IMR-90 (cell line): ENCODE measurements around the gene SRCIN1. TPM values are rescaled to one million over a fixed set of nuclear protein-coding genes. Genes with fewer than 3 reads are reported as not detected.

Experiments used
- ATAC-seq: fragments of 200-7000 bp; cut with Tn5 transposase; 2 replicates; pipeline ENCODE4 v1.9.1; 2020; ENCODE audit warnings: low read depth, mild to moderate bottlenecking, moderate library complexity
- BruUV-seq: library from RNA; stranded (reverse); fragments of 400-500 nt; replicated peaks from 2 replicates; lab custom pipeline; 2021; lab: Mats Ljungman, UMichigan
- CTCF ChIA-PET: fragments of 300-600 bp; formaldehyde crosslinking; extraction: SDS; loops from one replicate; lab custom pipeline; 2021; ENCODE audit warnings: antibody characterized with exemption; lab: Yijun Ruan, JAX
- POLR2A ChIA-PET: fragments of 300-600 bp; sonication (Branson Sonifier 250); formaldehyde crosslinking; loops from one replicate; lab custom pipeline; 2022; ENCODE audit warnings: antibody characterized with exemption; ENCODE audit not compliant: unreplicated experiment; lab: Charles Lee
- DNase-seq: peaks from one replicate; pipeline ENCODE4 v3.0.0; 2013
- H2AFZ ChIP-seq: replicated peaks from 2 replicates; pipeline ENCODE3; 2013; ENCODE audit warnings: low read length, mild to moderate bottlenecking; ENCODE audit not compliant: poor library complexity
- H2AK5ac ChIP-seq: 2 replicates; pipeline ENCODE4 v1.6.1; 2013; ENCODE audit warnings: low read depth, low read length, inconsistent platforms
- H2AK9ac ChIP-seq: replicated peaks from 2 replicates; pipeline ENCODE3; 2013; ENCODE audit warnings: mild to moderate bottlenecking, low read depth, low read length, moderate library complexity; ENCODE audit not compliant: poor library complexity
- H2BK120ac ChIP-seq: 2 replicates; pipeline ENCODE4 v1.6.1; 2013; ENCODE audit warnings: low read depth, low read length, inconsistent platforms
- H2BK15ac ChIP-seq: 3 replicates; pipeline ENCODE4 v1.6.1; 2013; ENCODE audit warnings: low read depth, low read length, inconsistent platforms
- H2BK20ac ChIP-seq: 2 replicates; pipeline ENCODE4 v1.6.1; 2013; ENCODE audit warnings: low read depth, mild to moderate bottlenecking, inconsistent platforms, low read length, moderate library complexity
- H2BK5ac ChIP-seq: 2 replicates; pipeline ENCODE4 v1.6.1; 2013; ENCODE audit warnings: mild to moderate bottlenecking, low read depth, low read length, inconsistent platforms; ENCODE audit not compliant: poor library complexity, severe bottlenecking
- H3K14ac ChIP-seq: replicated peaks from 2 replicates; pipeline ENCODE4 v1.6.1; 2013; ENCODE audit warnings: low read depth, low read length, inconsistent platforms
- H3K18ac ChIP-seq: 2 replicates; pipeline ENCODE4 v1.6.1; 2013; ENCODE audit warnings: low read depth, low read length, control low read depth
- H3K23ac ChIP-seq: 2 replicates; pipeline ENCODE4 v1.6.1; 2013; ENCODE audit warnings: low read depth, low read length, inconsistent platforms
- H3K27ac ChIP-seq: 2 replicates; pipeline ENCODE4 v1.5.1; 2013; ENCODE audit warnings: mild to moderate bottlenecking, control low read depth, low read length; ENCODE audit not compliant: insufficient read depth
- H3K27me3 ChIP-seq: 2 replicates; pipeline ENCODE4 v1.6.1; 2013; ENCODE audit warnings: low read length; ENCODE audit not compliant: control insufficient read depth, insufficient read depth
- H3K36me3 ChIP-seq: 2 replicates; pipeline ENCODE4 v1.6.1; 2013; ENCODE audit warnings: low read length, mixed read lengths; ENCODE audit not compliant: control insufficient read depth, insufficient read depth
- H3K4ac ChIP-seq: 2 replicates; pipeline ENCODE4 v1.6.1; 2013; ENCODE audit warnings: low read depth, low read length, inconsistent platforms
- H3K4me1 ChIP-seq: 2 replicates; pipeline ENCODE4 v1.6.1; 2013; ENCODE audit warnings: low read length, mixed read lengths; ENCODE audit not compliant: control insufficient read depth, insufficient read depth
- H3K4me2 ChIP-seq: 2 replicates; pipeline ENCODE4 v1.6.1; 2013; ENCODE audit warnings: low read depth, mild to moderate bottlenecking, control low read depth, low read length, moderate library complexity
- H3K4me3 ChIP-seq: 2 replicates; pipeline ENCODE4 v1.5.1; 2013; ENCODE audit warnings: low read depth, mild to moderate bottlenecking, control low read depth, low read length, moderate library complexity; ENCODE audit not compliant: insufficient read depth
- H3K56ac ChIP-seq: 2 replicates; pipeline ENCODE4 v1.6.1; 2013; ENCODE audit warnings: low read length, inconsistent platforms; ENCODE audit not compliant: insufficient read depth; ENCODE audit errors: extremely low read depth
- H3K79me1 ChIP-seq, 2 experiments: 2 replicates each; pipeline ENCODE4 v1.6.1; 2013; ENCODE audit warnings: low read length in 2 of 2, inconsistent platforms in 1 of 2, low read depth in 1 of 2
- H3K9ac ChIP-seq: 2 replicates; pipeline ENCODE4 v1.6.1; 2013; ENCODE audit warnings: low read depth, low read length, control low read depth
- H3K9me1 ChIP-seq: 2 replicates; pipeline ENCODE4 v1.6.1; 2013; ENCODE audit warnings: low read length, inconsistent platforms; ENCODE audit not compliant: insufficient read depth
- H3K9me3 ChIP-seq: 2 replicates; pipeline ENCODE4 v1.6.1; 2013; ENCODE audit warnings: low read length; ENCODE audit not compliant: control insufficient read depth, insufficient read depth
- H4K20me1 ChIP-seq: 2 replicates; pipeline ENCODE4 v1.6.1; 2013; ENCODE audit warnings: low read length, inconsistent platforms; ENCODE audit not compliant: insufficient read depth
- H4K5ac ChIP-seq: 2 replicates; pipeline ENCODE4 v1.6.1; 2013; ENCODE audit warnings: mild to moderate bottlenecking, low read depth, low read length, control low read depth
- H4K8ac ChIP-seq, 2 experiments: 2 replicates each; pipeline ENCODE4 v1.6.1; 2013; ENCODE audit warnings: low read depth in 2 of 2, low read length in 2 of 2, control low read depth in 1 of 2, inconsistent platforms in 1 of 2
- H4K91ac ChIP-seq: 2 replicates; pipeline ENCODE4 v1.6.1; 2013; ENCODE audit warnings: low read depth, low read length, inconsistent platforms; ENCODE audit not compliant: insufficient read depth
- CEBPB ChIP-seq: IDR thresholded peaks from 2 replicates; pipeline ENCODE4 v1.6.1; 2012; ENCODE audit warnings: low read depth, low read length, improper control_type of control experiment
- MAFK ChIP-seq: IDR thresholded peaks from 2 replicates; pipeline ENCODE4 v1.6.1; 2012; ENCODE audit warnings: low read depth, low read length, improper control_type of control experiment
- MXI1 ChIP-seq: IDR thresholded peaks from 2 replicates; pipeline ENCODE4 v1.6.1; 2012; ENCODE audit warnings: low read depth, mild to moderate bottlenecking, low read length, moderate library complexity, borderline replicate concordance
- NFE2L2 ChIP-seq: fragments of 150-350 bp; IDR thresholded peaks from 2 replicates; pipeline ENCODE4 v1.6.1; 2016; ENCODE audit warnings: low read depth, mild to moderate bottlenecking, low read length
- USF2 ChIP-seq: fragments of 150-350 bp; IDR thresholded peaks from 2 replicates; pipeline ENCODE4 v1.6.1; 2017; ENCODE audit warnings: mild to moderate bottlenecking, antibody characterized with exemption, low read length, low read depth
- WGBS, 2 experiments: methylation state at CpG; one replicate each; pipeline versions ENCODE4 v1.1.5 to v1.1.7; 2013; ENCODE audit warnings: missing lambda C conversion rate in 2 of 2; ENCODE audit not compliant: insufficient read length in 1 of 2; ENCODE audit errors: extremely low coverage in 2 of 2; 5-methylcytosine and 5-hydroxymethylcytosine counted together
- dilution Hi-C: fragments of 300-500 bp; cut with HindIII; formaldehyde crosslinking; loops from one replicate; pipeline ENCODE4 v1.14.3; 2018; ENCODE audit warnings: low sequenced_read_pairs; ENCODE audit not compliant: unreplicated experiment
- in situ Hi-C: fragments of 300-500 bp; cut with MboI; formaldehyde crosslinking; loops from 3 replicates; pipeline ENCODE4 v1.14.3; 2019; ENCODE audit warnings: low sequenced_read_pairs, inconsistent platforms, mixed read lengths
- intact Hi-C: fragments of 100-400 bp; cut with micrococcal nuclease; formaldehyde crosslinking; loops from 2 replicates; pipeline ENCODE4 v1.10.0; 2022
- polyA plus RNA-seq, 3 experiments: library from polyadenylated mRNA; depleted of rRNA; stranded (reverse); fragments of >200 nt; gene quantifications; 2 replicates each; pipeline ENCODE4 v1.2.3, GENCODE V29; 2012; ENCODE audit warnings: low replicate concordance in 1 of 3
- total RNA-seq: library from RNA; depleted of rRNA; stranded (reverse); fragments of >200 nt; gene quantifications from 2 replicates; pipeline ENCODE4 v1.2.3, GENCODE V29; 2012

Gene SRCIN1
- total and polyA plus RNA-seq, 2 of the 4 experiments (the other 2 are of a cell fraction), result not detected

- H4K91ac ChIP-seq, result no peak overlapping the region
- H2BK20ac ChIP-seq, result no peak overlapping the region
- in situ Hi-C loops, result no loop called here
- TF ChIP-seq MXI1 (no peak), USF2 (no peak), CEBPB (no peak), NFE2L2 (no peak), MAFK (no peak)
- no peak overlapping the region for H2AK5ac ChIP-seq
- H3K4me3 ChIP-seq, result no peak overlapping the region
- H3K27me3 ChIP-seq, result peaks cover 94% of the 10 kb centered on the region
- H2BK5ac ChIP-seq, result no peak overlapping the region
- WGBS, 2 experiments, result 59% methylated on average over 7 of the region's 10 CpGs; no CpG with 5 or more reads in 1 of the 2 experiments
- no peak overlapping the region for H3K14ac ChIP-seq
- BruUV-seq, result no TSS peak
- dilution Hi-C loops, result no loop called here
- no peaks in the 10 kb centered on the region for H3K9me3 ChIP-seq
- H3K23ac ChIP-seq, result no peak overlapping the region
- POLR2A ChIA-PET, result no interaction called here
- no peaks in the 10 kb centered on the region for H3K79me1 ChIP-seq
- H2BK15ac ChIP-seq, result no peak overlapping the region
- H3K9ac ChIP-seq, result no peak overlapping the region
- H3K9me1 ChIP-seq, result no peaks in the 10 kb centered on the region
- no peak overlapping the region for H3K4me2 ChIP-seq
- H2AFZ ChIP-seq, result no peak overlapping the region
- H2BK120ac ChIP-seq, result no peak overlapping the region
- H3K18ac ChIP-seq, result no peak overlapping the region
- H4K8ac ChIP-seq, result no peak overlapping the region
- H3K56ac ChIP-seq, result no peak overlapping the region
- no peaks in the 10 kb centered on the region for H3K4me1 ChIP-seq
- DNase-seq (no peak), ATAC-seq (no peak)
- H2AK9ac ChIP-seq, result peak overlapping the region; percentile 58
- no peak overlapping the region for H3K27ac ChIP-seq
- H3K4ac ChIP-seq, result no peak overlapping the region
- CTCF ChIA-PET, result no interaction called here
- intact Hi-C loops, result no loop called here
- H4K20me1 ChIP-seq, result no peaks in the 10 kb centered on the region; the same call in 1 of the 2 replicates
- H4K5ac ChIP-seq, result no peak overlapping the region
- no peaks in the 10 kb centered on the region for H3K36me3 ChIP-seq
Measured at GRCh38 chr17:38589462-38590114, 16.2 kb downstream of the SRCIN1 start.
